KBM-7 (cell line): ENCODE results near the gene ABL1.

ENCODE experiments used
- DNase-seq: peaks from one replicate; pipeline ENCODE4 v3.0.0-alpha.2; 2015
- in situ Hi-C: fragments of 300-500 bp; cut with MboI; formaldehyde crosslinking; loops from 2 replicates; pipeline ENCODE4 v1.14.3; 2020; ENCODE audit warnings: low sequenced_read_pairs, low pct_unique_long_range_greater_than_20kb, mixed read lengths

The ABL1 gene

GRCh38 chr9:130884542-130885483 is 49.8 kb downstream of the ABL1 start:
- in situ Hi-C loops, result no loop called here
- DNase-seq, result no peak

GRCh38 chr9:130885484-130886375 is 50.7 kb downstream of the ABL1 start:
- in situ Hi-C loops, result no loop called here
- DNase-seq, result no peak

GRCh38 chr9:130886981-130887380 is 51.9 kb downstream of the ABL1 start:
- in situ Hi-C loops, result no loop called here

GRCh38 chr9:130887494-130888144 is 52.6 kb downstream of the ABL1 start:
- in situ Hi-C loops, result no loop called here
- DNase-seq, result no peak

More at GRCh38 chr9:130886981-130887380, 51.9 kb downstream of the ABL1 start:
- no peak for DNase-seq

- in situ Hi-C loops, result no loop called here
- no peak for DNase-seq
Measured at GRCh38 chr9:130888146-130888885, 53.3 kb downstream of the ABL1 start.

- no peak for DNase-seq
- in situ Hi-C loops, result no loop called here
Measured at GRCh38 chr9:130890124-130890523, 55.1 kb downstream of the ABL1 start.

GRCh38 chr9:130890870-130891687 is 56.0 kb downstream of the ABL1 start:
- in situ Hi-C loops, result no loop called here

GRCh38 chr9:130891688-130892476 is 56.8 kb downstream of the ABL1 start:
- in situ Hi-C loops, result no loop called here
- DNase-seq, result no peak

More at GRCh38 chr9:130890870-130891687, 56.0 kb downstream of the ABL1 start:
- DNase-seq, result no peak

GRCh38 chr9:130892477-130893304 is 57.6 kb downstream of the ABL1 start:
- no peak for DNase-seq
- in situ Hi-C loops, result no loop called here

- no peak for DNase-seq
- in situ Hi-C loops, result no loop called here
Measured at GRCh38 chr9:130893341-130894101, 58.5 kb downstream of the ABL1 start.

- in situ Hi-C loops, result no loop called here
- no peak for DNase-seq
Measured at GRCh38 chr9:130894546-130894945, 59.5 kb downstream of the ABL1 start.

- DNase-seq, result no peak
- in situ Hi-C loops, result no loop called here
Measured at GRCh38 chr9:130895038-130895437, 60.0 kb downstream of the ABL1 start.

GRCh38 chr9:130895481-130896232 is 60.6 kb downstream of the ABL1 start:
- in situ Hi-C loops, result no loop called here
- no peak for DNase-seq

GRCh38 chr9:130896233-130897014 is 61.4 kb downstream of the ABL1 start, which contains the start of gene QRFP:
TSS of gene QRFP (minus strand) at chr9:130896812. CDS start at chr9:130893838, 2,974 bp downstream.
- in situ Hi-C loops, result no loop called here

More at GRCh38 chr9:130896233-130897014, 61.4 kb downstream of the ABL1 start, which contains the start of gene QRFP:
- no peak for DNase-seq
